Mucosa of descending colon (tissue), 3 donors: ENCODE data around the gene JCAD. TPM values are rescaled to one million over a fixed set of nuclear protein-coding genes. Genes with fewer than 3 reads are reported as not detected.

ENCODE experiments used
- ATAC-seq: fragments of 200-7000 bp; cut with Tn5 transposase; one replicate; pipeline ENCODE4 v1.9.1; 2020; ENCODE audit warnings: mild to moderate bottlenecking, moderate library complexity
- DNase-seq, 3 donors: peaks; one replicate each; pipeline ENCODE4 v3.0.0-alpha.2; 2020
- H3K36me3 ChIP-seq: fragments of 200-600 bp; one replicate; pipeline ENCODE4 v1.8.0; 2021; ENCODE audit warnings: low read depth, mild to moderate bottlenecking
- H3K4me1 ChIP-seq: fragments of 200-600 bp; one replicate; pipeline ENCODE4 v1.8.0; 2021; ENCODE audit warnings: low read depth, mild to moderate bottlenecking
- H3K4me3 ChIP-seq: fragments of 200-600 bp; one replicate; pipeline ENCODE4 v1.8.0; 2021; ENCODE audit warnings: mild to moderate bottlenecking
- H3K9me3 ChIP-seq: fragments of 200-600 bp; one replicate; pipeline ENCODE4 v1.8.0; 2021; ENCODE audit warnings: mild to moderate bottlenecking
- CTCF ChIP-seq: fragments of 200-600 bp; IDR thresholded peaks from one replicate; pipeline ENCODE4 v1.8.0; 2022; ENCODE audit warnings: antibody characterized with exemption, mild to moderate bottlenecking
- intact Hi-C, 2 donors: fragments of 100-400 bp; cut with DNase I in 1 of 2; cut with micrococcal nuclease in 1 of 2; formaldehyde crosslinking; loops; one replicate each; pipeline versions ENCODE4 v1.11.0 to v1.11.1; 2022; cut with DNase I, micrococcal nuclease
- total RNA-seq, 3 donors: library from RNA; stranded (reverse); fragmentation: NEBNext Ultra II Directional in 2 of 3; extraction: Animal tissue kit (Norgen Biotek cat#: 25700) in 2 of 3; gene quantifications; one replicate each; pipeline versions ENCODE4 v1.2.1 to v1.2.4, GENCODE V29; 2021 to 2023
- donor health status: DM: no; HTN: no; CAD: no; lungs with moderate emphysema.
- donor health status: DM: no; HTN: no; CAD: no.
- donor health status: DM: no; HTN: yes; CAD: no.

Gene JCAD
- total RNA-seq, 3 donors from 2014 or later = 4.9 to 256 (median 9.0) TPM

- DNase-seq = no peak
- ATAC-seq = no peak
- Histone ChIP-seq H3K4me3 (no peak overlapping the region), H3K36me3 (no peaks in the 10 kb centered on the region), H3K9me3 (no peaks in the 10 kb centered on the region), H3K4me1 (no peaks in the 10 kb centered on the region)
- intact Hi-C loops = no loop called here
- no peak for TF ChIP-seq CTCF
Measured at GRCh38 chr10:30092151-30092790, 32.9 kb upstream of the JCAD start.

GRCh38 chr10:30091136-30091535 is 31.8 kb upstream of the JCAD start:
- intact Hi-C loops = no loop called here
- ATAC-seq = no peak
- no peaks in the 10 kb centered on the region for H3K4me1 ChIP-seq
- no peaks in the 10 kb centered on the region for H3K9me3 ChIP-seq
- no peaks in the 10 kb centered on the region for H3K36me3 ChIP-seq
- DNase-seq = no peak
- no peak overlapping the region for H3K4me3 ChIP-seq
- TF ChIP-seq CTCF = no peak

GRCh38 chr10:30088178-30088577 is 28.8 kb upstream of the JCAD start:
- ATAC-seq = no peak
- Histone ChIP-seq H3K36me3 (no peaks in the 10 kb centered on the region), H3K9me3 (no peaks in the 10 kb centered on the region), H3K4me3 (no peak overlapping the region), H3K4me1 (no peaks in the 10 kb centered on the region)
- no peak for TF ChIP-seq CTCF
- no peak for DNase-seq
- intact Hi-C loops = no loop called here

- Histone ChIP-seq H3K4me3 (no peak overlapping the region), H3K36me3 (no peaks in the 10 kb centered on the region), H3K9me3 (no peaks in the 10 kb centered on the region), H3K4me1 (no peaks in the 10 kb centered on the region)
- intact Hi-C loops = no loop called here
- DNase-seq (no peak), ATAC-seq (no peak)
- TF ChIP-seq CTCF = no peak
Measured at GRCh38 chr10:30083934-30084333, 24.5 kb upstream of the JCAD start.

GRCh38 chr10:30081182-30081581 is 21.8 kb upstream of the JCAD start:
- no peaks in the 10 kb centered on the region for H3K9me3 ChIP-seq
- no peak for TF ChIP-seq CTCF
- H3K4me1 ChIP-seq = no peaks in the 10 kb centered on the region
- no peak for ATAC-seq
- intact Hi-C loops = no loop called here
- no peaks in the 10 kb centered on the region for H3K36me3 ChIP-seq
- H3K4me3 ChIP-seq = no peak overlapping the region
- DNase-seq = no peak

GRCh38 chr10:30080161-30080560 is 20.8 kb upstream of the JCAD start:
- no peak overlapping the region for H3K4me3 ChIP-seq
- DNase-seq = no peak
- TF ChIP-seq CTCF = no peak
- intact Hi-C loops = no loop called here
- no peaks in the 10 kb centered on the region for H3K9me3 ChIP-seq
- no peaks in the 10 kb centered on the region for H3K36me3 ChIP-seq
- no peaks in the 10 kb centered on the region for H3K4me1 ChIP-seq
- no peak for ATAC-seq
